Testis (tissue), 3 donors: ENCODE results near the gene CDK5RAP2. TPM values are rescaled to one million over a fixed set of nuclear protein-coding genes. Genes with fewer than 3 reads are reported as not detected.

Experiments
- DNase-seq: peaks from one replicate; pipeline ENCODE4 v3.0.0-alpha.2; 2019
- H3K27ac ChIP-seq, 2 donors: fragments of 200-600 bp; sonication (generic); one replicate each; pipeline ENCODE4 v1.5.1; 2019
- H3K27me3 ChIP-seq: fragments of 200-600 bp; sonication (generic); one replicate; pipeline ENCODE4 v1.5.1; 2019
- H3K36me3 ChIP-seq: fragments of 200-600 bp; sonication (generic); one replicate; pipeline ENCODE4 v1.5.1; 2017; ENCODE audit warnings: low read depth; ENCODE audit errors: missing control alignments
- H3K4me1 ChIP-seq: fragments of 200-600 bp; sonication (generic); one replicate; pipeline ENCODE4 v1.5.1; 2019
- H3K4me3 ChIP-seq, 2 donors: fragments of 200-600 bp; sonication (generic); one replicate each; pipeline ENCODE4 v1.5.1; 2017 to 2019
- H3K9me3 ChIP-seq: fragments of 200-600 bp; sonication (generic); one replicate; pipeline ENCODE4 v1.5.1; 2017
- CTCF ChIP-seq, 3 experiments: fragments of 450-650 bp in 2 of 3; fragments of 200-600 bp in 1 of 3; sonication (generic) in 1 of 3; IDR thresholded peaks; one replicate each; pipeline ENCODE4 v1.5.1; 2016 to 2019; ENCODE audit warnings: antibody characterized with exemption in 3 of 3, mild to moderate bottlenecking in 2 of 3, moderate library complexity in 1 of 3
- POLR2A ChIP-seq: fragments of 450-650 bp; IDR thresholded peaks from one replicate; pipeline ENCODE4 v1.6.1; 2017; ENCODE audit warnings: antibody characterized with exemption, mild to moderate bottlenecking, moderate library complexity
- WGBS, 2 donors: methylation state at CpG; one replicate each; pipeline ENCODE4 v1.1.5; 2018; 5-methylcytosine and 5-hydroxymethylcytosine counted together
- intact Hi-C: fragments of 100-400 bp; cut with DNase I; formaldehyde crosslinking; loops from one replicate; pipeline ENCODE4 v1.15.1; 2023; ENCODE audit warnings: low total_unique reads
- polyA plus RNA-seq: library from polyadenylated mRNA; stranded (reverse); fragments of 350-450 nt; fragmentation: Illumina TruSeq; extraction: RNeasy Lipid Tissue Mini Kit (QIAGEN cat#74804); gene quantifications from one replicate; pipeline ENCODE4 v1.2.3, GENCODE V29; 2014; ENCODE audit warnings: low read depth, low replicate concordance; ENCODE audit not compliant: insufficient read depth
- total RNA-seq, 2 donors: library from RNA; depleted of rRNA; stranded (reverse); fragments of >200 nt; gene quantifications; one replicate each; pipeline ENCODE4 v1.2.3, GENCODE V29; 2016

Gene CDK5RAP2
- total and polyA plus RNA-seq, 3 donors from 2014 or later = 64.9 to 80.5 (median 76.1) TPM

DNA sequence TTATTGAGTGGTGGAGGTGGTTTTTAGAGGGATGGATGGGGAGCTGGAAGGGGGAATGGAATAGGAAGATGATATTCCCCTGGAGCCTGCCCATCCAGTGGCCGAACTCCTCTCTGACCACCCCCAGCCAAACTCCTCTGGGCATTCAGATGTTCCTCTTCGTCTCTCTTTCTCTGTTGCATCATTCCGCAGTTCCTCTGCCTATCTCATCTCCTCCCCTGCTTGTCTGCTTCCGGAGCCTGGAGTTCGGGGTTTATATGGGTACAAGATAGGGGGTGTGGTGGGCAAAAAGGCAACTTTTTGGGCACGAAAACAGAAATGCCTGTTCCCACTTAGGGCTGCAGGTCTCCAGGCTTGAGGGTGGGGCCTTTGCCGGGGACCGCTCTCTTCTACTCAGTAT lies 12.2 kb upstream of the CDK5RAP2 start:
- H3K36me3 ChIP-seq = no peaks in the 10 kb centered on the region
- H3K27me3 ChIP-seq = no peaks in the 10 kb centered on the region
- no peak overlapping the region for H3K27ac ChIP-seq
- DNase-seq = no peak
- 91 to 97% methylated on average over 8 of the region's 8 CpGs for WGBS, 2 donors
- no peak overlapping the region for H3K4me3 ChIP-seq
- TF ChIP-seq POLR2A (no peak), CTCF (IDR thresholded peaks at IDR 0.05) (no peak)
- intact Hi-C loops = no loop called here
- no peaks in the 10 kb centered on the region for H3K9me3 ChIP-seq
- no peaks in the 10 kb centered on the region for H3K4me1 ChIP-seq

GRCh38 chr9:120587328-120587727 lies 7.4 kb upstream of the CDK5RAP2 start:
- Histone ChIP-seq H3K4me1 (no peaks in the 10 kb centered on the region), H3K4me3 (no peak overlapping the region), H3K36me3 (no peaks in the 10 kb centered on the region), H3K27ac (no peak overlapping the region), H3K9me3 (no peaks in the 10 kb centered on the region), H3K27me3 (no peaks in the 10 kb centered on the region)
- TF ChIP-seq CTCF (IDR thresholded peaks at IDR 0.05) (no peak), POLR2A (no peak)
- intact Hi-C loops = no loop called here
- 21 to 40% methylated on average over 1 of the region's 1 CpG for WGBS, 2 donors
- DNase-seq = no peak

GRCh38 chr9:120583958-120584369 lies 4.0 kb upstream of the CDK5RAP2 start:
- intact Hi-C loops = no loop called here
- H3K27ac ChIP-seq = no peak overlapping the region
- H3K4me1 ChIP-seq = peaks cover 7% of the 10 kb centered on the region
- no peaks in the 10 kb centered on the region for H3K9me3 ChIP-seq
- no peaks in the 10 kb centered on the region for H3K27me3 ChIP-seq
- DNase-seq = peak; percentile 45
- no peaks in the 10 kb centered on the region for H3K36me3 ChIP-seq
- no peak overlapping the region for H3K4me3 ChIP-seq
- WGBS, 2 donors = 71 to 78% methylated on average over 3 of the region's 3 CpGs
- no peak for TF ChIP-seq POLR2A
- TF ChIP-seq CTCF (IDR thresholded peaks at IDR 0.05) = no peak

DNA sequence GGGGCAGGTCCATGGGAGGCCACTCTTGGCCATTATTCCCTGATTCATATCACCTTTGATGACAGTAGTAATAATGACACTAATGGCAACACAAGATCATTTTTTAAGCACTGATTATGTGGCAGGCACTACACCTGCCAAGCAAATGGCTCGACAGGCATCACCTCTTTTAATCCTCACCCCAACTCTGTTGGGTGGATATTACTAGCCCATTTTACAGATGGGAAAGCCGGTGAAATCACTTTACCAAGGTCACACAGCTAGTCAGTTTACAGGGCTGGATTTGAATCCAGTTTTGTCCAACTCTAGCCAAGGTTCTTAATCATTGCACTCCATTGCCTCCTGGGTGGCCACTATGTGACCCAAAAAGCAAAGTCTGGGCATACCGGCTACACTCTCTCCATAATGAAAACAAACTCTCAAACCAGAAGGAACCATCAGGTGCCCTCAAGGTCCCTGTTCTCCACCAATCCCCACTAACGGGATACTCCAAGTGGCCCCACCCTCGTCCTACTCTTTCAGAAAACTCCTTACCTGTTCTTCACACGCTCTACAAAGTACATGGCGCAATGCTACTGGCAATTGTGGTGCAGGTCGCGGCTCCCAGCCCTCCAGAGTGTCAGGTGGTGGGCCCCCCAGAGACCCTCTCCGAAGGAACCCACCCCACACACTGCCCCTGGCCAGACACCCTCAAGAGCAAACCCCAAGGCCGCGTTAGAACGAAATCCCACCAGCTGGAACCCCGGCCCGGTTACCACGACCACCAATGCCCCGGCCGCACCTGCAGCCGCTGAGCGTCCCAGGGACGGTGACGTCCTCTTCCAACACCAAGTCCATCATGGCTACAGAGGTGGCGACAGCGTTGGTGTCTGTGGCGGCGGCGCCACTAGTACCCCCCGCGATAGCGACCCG lies 572 bp downstream of the CDK5RAP2 start:
- intact Hi-C loops = no loop called here
- peak overlapping the region in 1 of 2 donors; percentile 73 for H3K27ac ChIP-seq
- H3K36me3 ChIP-seq = no peaks in the 10 kb centered on the region
- H3K4me1 ChIP-seq = peaks cover 11% of the 10 kb centered on the region
- no peaks in the 10 kb centered on the region for H3K9me3 ChIP-seq
- 5 to 19% methylated on average over 9 to 31 of the region's 31 CpGs for WGBS, 2 donors
- peak overlapping the region; percentile 76 to 84 for H3K4me3 ChIP-seq
- no peaks in the 10 kb centered on the region for H3K27me3 ChIP-seq
- no peak for TF ChIP-seq POLR2A
- no peak for TF ChIP-seq CTCF (IDR thresholded peaks at IDR 0.05)
- DNase-seq = no peak
